CD14-positive monocyte (primary cell): ENCODE results near the gene SLC25A21. TPM values are rescaled to one million over a fixed set of nuclear protein-coding genes. Genes with fewer than 3 reads are reported as not detected.

Source experiments
- DNase-seq, 3 donors: peaks; one replicate each; pipeline ENCODE4 v3.0.0-alpha.2; 2011 to 2022
- H2AFZ ChIP-seq: 2 replicates; pipeline ENCODE4 v1.6.0; 2012; ENCODE audit warnings: mild to moderate bottlenecking, low read depth, low read length, inconsistent platforms; ENCODE audit not compliant: insufficient read depth, poor library complexity, severe bottlenecking
- H3K27ac ChIP-seq, 2 donors: 1 replicate in 1 of 2; 2 replicates in 1 of 2; pipeline ENCODE4 v1.5.1; 2012 to 2013; ENCODE audit warnings: low read length in 2 of 2, control low read depth in 1 of 2, inconsistent platforms in 1 of 2, low read depth in 1 of 2, mild to moderate bottlenecking in 1 of 2
- H3K27me3 ChIP-seq, 2 donors: one replicate each; pipeline versions ENCODE4 v1.6.0 to v1.6.1; 2011 to 2013; ENCODE audit warnings: low read length in 2 of 2; ENCODE audit not compliant: control insufficient read depth in 2 of 2, insufficient read depth in 2 of 2
- H3K36me3 ChIP-seq, 2 donors: replicated peaks in 1 of 2; 1 replicate in 1 of 2; 2 replicates in 1 of 2; pipeline versions ENCODE4 v1.5.1 to v1.6.1; 2012 to 2013; ENCODE audit warnings: low read length in 2 of 2, control low read depth in 1 of 2, inconsistent platforms in 1 of 2, mild to moderate bottlenecking in 1 of 2; ENCODE audit not compliant: insufficient read depth in 2 of 2, control insufficient read depth in 1 of 2
- H3K4me1 ChIP-seq, 2 donors: 1 replicate in 1 of 2; 2 replicates in 1 of 2; pipeline versions ENCODE4 v1.5.1 to v1.6.1; 2012 to 2013; ENCODE audit warnings: low read length in 2 of 2, control low read depth in 1 of 2, inconsistent platforms in 1 of 2, mild to moderate bottlenecking in 1 of 2, moderate library complexity in 1 of 2; ENCODE audit not compliant: insufficient read depth in 2 of 2, control insufficient read depth in 1 of 2
- H3K4me2 ChIP-seq: replicated peaks from 2 replicates; pipeline ENCODE3; 2012; ENCODE audit warnings: low read length, moderate library complexity, mild to moderate bottlenecking; ENCODE audit not compliant: poor library complexity, severe bottlenecking; ENCODE audit errors: extremely low read depth
- H3K4me3 ChIP-seq, 3 experiments: fragments of 200-600 bp in 1 of 3; sonication (generic) in 1 of 3; replicated peaks in 1 of 3; 1 replicate in 2 of 3; 2 replicates in 1 of 3; pipeline ENCODE4 v1.5.1; 2011 to 2013; ENCODE audit warnings: low read length in 3 of 3, mild to moderate bottlenecking in 3 of 3, control low read depth in 2 of 3, low read depth in 2 of 3, inconsistent platforms in 1 of 3, moderate library complexity in 1 of 3
- H3K79me2 ChIP-seq: 2 replicates; pipeline ENCODE4 v1.6.0; 2012; ENCODE audit warnings: mild to moderate bottlenecking, control low read depth, inconsistent platforms, low read length, moderate library complexity; ENCODE audit not compliant: insufficient read depth
- H3K9ac ChIP-seq: 2 replicates; pipeline ENCODE4 v1.6.0; 2017; ENCODE audit warnings: low read length, mild to moderate bottlenecking; ENCODE audit not compliant: insufficient read depth, poor library complexity, severe bottlenecking
- H3K9me3 ChIP-seq, 2 donors: replicated peaks in 1 of 2; 1 replicate in 1 of 2; 2 replicates in 1 of 2; pipeline versions ENCODE4 v1.5.1 to v1.6.1; 2012 to 2013; ENCODE audit warnings: low read length in 2 of 2, control low read depth in 1 of 2; ENCODE audit not compliant: control insufficient read depth in 1 of 2, insufficient read depth in 1 of 2
- H4K20me1 ChIP-seq: 2 replicates; pipeline ENCODE4 v1.6.0; 2012; ENCODE audit warnings: mild to moderate bottlenecking, low read length, control low read depth, moderate library complexity; ENCODE audit not compliant: insufficient read depth
- H3K27ac Mint-ChIP-seq, 7 donors: one replicate each; pipeline ENCODE4 v1.8.0; 2020; ENCODE audit warnings: mild to moderate bottlenecking in 7 of 7, mixed read lengths in 7 of 7, moderate library complexity in 6 of 7, inconsistent platforms in 2 of 7
- H3K27me3 Mint-ChIP-seq, 3 donors: one replicate each; pipeline ENCODE4 v1.8.0; 2021 to 2022; ENCODE audit warnings: low read depth in 3 of 3, mild to moderate bottlenecking in 3 of 3, mixed read lengths in 3 of 3, moderate library complexity in 3 of 3, inconsistent platforms in 1 of 3
- H3K36me3 Mint-ChIP-seq, 2 donors: one replicate each; pipeline ENCODE4 v1.8.0; 2020; ENCODE audit warnings: mixed read lengths in 2 of 2, inconsistent platforms in 1 of 2, mild to moderate bottlenecking in 1 of 2
- H3K4me1 Mint-ChIP-seq: one replicate; pipeline ENCODE4 v1.8.0; 2020; ENCODE audit warnings: mild to moderate bottlenecking, mixed read lengths
- H3K4me3 Mint-ChIP-seq, 2 donors: one replicate each; pipeline ENCODE4 v1.8.0; 2020; ENCODE audit warnings: mild to moderate bottlenecking in 2 of 2, mixed read lengths in 2 of 2, moderate library complexity in 1 of 2
- H3K9me3 Mint-ChIP-seq, 7 donors: one replicate each; pipeline ENCODE4 v1.8.0; 2020 to 2022; ENCODE audit warnings: mixed read lengths in 7 of 7, mild to moderate bottlenecking in 6 of 7, moderate library complexity in 6 of 7, inconsistent platforms in 2 of 7
- CTCF ChIP-seq: fragments of 200-600 bp; IDR thresholded peaks from one replicate; pipeline ENCODE4 v1.8.0; 2022; ENCODE audit warnings: antibody characterized with exemption, mild to moderate bottlenecking
- WGBS: methylation state at CpG from one replicate; pipeline ENCODE4 v1.1.5; 2013; ENCODE audit warnings: missing lambda C conversion rate; ENCODE audit not compliant: insufficient coverage; 5-methylcytosine and 5-hydroxymethylcytosine counted together
- intact Hi-C, 2 donors: fragments of 100-400 bp; cut with micrococcal nuclease; formaldehyde crosslinking; loops; one replicate each; pipeline versions ENCODE4 v1.15.0 to v1.15.1; 2023
- polyA plus RNA-seq, 3 donors: library from polyadenylated mRNA; depleted of rRNA in 1 of 3; unstranded in 2 of 3; stranded (reverse) in 1 of 3; fragments of 300-500 nt in 2 of 3; fragments of >200 nt in 1 of 3; fragmentation: Illumina TruSeq in 2 of 3; gene quantifications; 1 replicate in 2 of 3; 2 replicates in 1 of 3; pipeline ENCODE4 v1.2.3, GENCODE V29; 2012 to 2021

SLC25A21 gene
- polyA plus RNA-seq, 3 donors, result not detected

- no peak overlapping the region for H3K27ac Mint-ChIP-seq
- H3K36me3 Mint-ChIP-seq, result no peaks in the 10 kb centered on the region
- WGBS, result no CpG with 5 or more reads among the region's 1 CpG
- H3K9me3 Mint-ChIP-seq, result peaks cover 0 to 7% (median 3%) of the 10 kb centered on the region in 7 donors
- H3K4me3 Mint-ChIP-seq, result no peak overlapping the region
- Histone ChIP-seq H3K9me3 (no peaks in the 10 kb centered on the region), H3K27me3 (peaks cover 0 to 2% of the 10 kb centered on the region in 2 donors), H3K4me3 (no peak overlapping the region), H3K4me2 (no peak overlapping the region), H3K36me3 (no peaks in the 10 kb centered on the region), H4K20me1 (no peaks in the 10 kb centered on the region), H3K27ac (no peak overlapping the region), H2AFZ (no peak overlapping the region), H3K79me2 (no peaks in the 10 kb centered on the region), H3K4me1 (no peaks in the 10 kb centered on the region), H3K9ac (no peak overlapping the region)
- no peak for TF ChIP-seq CTCF
- DNase-seq, result no peak
- no peaks in the 10 kb centered on the region for H3K27me3 Mint-ChIP-seq
- no peaks in the 10 kb centered on the region for H3K4me1 Mint-ChIP-seq
- intact Hi-C loops, result no loop called here
Measured at GRCh38 chr14:36690311-36691040, 481.9 kb downstream of the SLC25A21 start.

GRCh38 chr14:36684946-36685345 lies 487.5 kb downstream of the SLC25A21 start:
- no peak for TF ChIP-seq CTCF
- H3K27ac ChIP-seq, result no peak overlapping the region
- H3K9ac ChIP-seq, result no peak overlapping the region
- H3K4me3 ChIP-seq, result no peak overlapping the region
- H3K4me2 ChIP-seq, result no peak overlapping the region
- peaks cover 2 to 4% (median 3%) of the 10 kb centered on the region in 3 donors for H3K27me3 Mint-ChIP-seq
- no peak overlapping the region for H2AFZ ChIP-seq
- no peaks in the 10 kb centered on the region for H3K79me2 ChIP-seq
- H3K4me1 ChIP-seq, result no peaks in the 10 kb centered on the region
- H3K36me3 ChIP-seq, result no peaks in the 10 kb centered on the region
- no peaks in the 10 kb centered on the region for H3K36me3 Mint-ChIP-seq
- no peaks in the 10 kb centered on the region for H4K20me1 ChIP-seq
- H3K4me1 Mint-ChIP-seq, result no peaks in the 10 kb centered on the region
- H3K4me3 Mint-ChIP-seq, result no peak overlapping the region
- no peak for DNase-seq
- H3K9me3 Mint-ChIP-seq, result peaks cover 0 to 5% (median 0%) of the 10 kb centered on the region in 7 donors
- peaks cover 0 to 2% of the 10 kb centered on the region in 2 donors for H3K27me3 ChIP-seq
- intact Hi-C loops, result no loop called here
- H3K27ac Mint-ChIP-seq, result no peak overlapping the region
- WGBS, result 100% methylated on average over 1 of the region's 3 CpGs
- no peaks in the 10 kb centered on the region for H3K9me3 ChIP-seq
